Esophagus muscularis mucosa (tissue), 4 donors: ENCODE measurements around the gene HGS.

ENCODE experiments used
- EP300 ChIP-seq: sonication (generic); formaldehyde crosslinking; IDR thresholded peaks from one replicate; pipeline ENCODE4 v1.6.1; 2017; ENCODE audit warnings: antibody characterized with exemption
- POLR2A ChIP-seq: fragments of 450-650 bp; IDR thresholded peaks from one replicate; pipeline ENCODE4 v1.6.1; 2017; ENCODE audit warnings: antibody characterized with exemption, moderate library complexity, mild to moderate bottlenecking, low read depth
- POLR2AphosphoS5 ChIP-seq, 2 donors: sonication (generic); formaldehyde crosslinking; IDR thresholded peaks; one replicate each; pipeline ENCODE4 v1.6.1; 2017; ENCODE audit warnings: antibody characterized with exemption in 2 of 2
- TF ChIP-seq, protein P1 (sequence below), 3 experiments: fragments of 200-600 bp in 2 of 3; fragments of 450-650 bp in 1 of 3; sonication (generic) in 2 of 3; IDR thresholded peaks; one replicate each; pipeline ENCODE4 v1.5.1; 2017 to 2019; ENCODE audit warnings: antibody characterized with exemption in 3 of 3, mild to moderate bottlenecking in 2 of 3, moderate library complexity in 1 of 3

DNA sequence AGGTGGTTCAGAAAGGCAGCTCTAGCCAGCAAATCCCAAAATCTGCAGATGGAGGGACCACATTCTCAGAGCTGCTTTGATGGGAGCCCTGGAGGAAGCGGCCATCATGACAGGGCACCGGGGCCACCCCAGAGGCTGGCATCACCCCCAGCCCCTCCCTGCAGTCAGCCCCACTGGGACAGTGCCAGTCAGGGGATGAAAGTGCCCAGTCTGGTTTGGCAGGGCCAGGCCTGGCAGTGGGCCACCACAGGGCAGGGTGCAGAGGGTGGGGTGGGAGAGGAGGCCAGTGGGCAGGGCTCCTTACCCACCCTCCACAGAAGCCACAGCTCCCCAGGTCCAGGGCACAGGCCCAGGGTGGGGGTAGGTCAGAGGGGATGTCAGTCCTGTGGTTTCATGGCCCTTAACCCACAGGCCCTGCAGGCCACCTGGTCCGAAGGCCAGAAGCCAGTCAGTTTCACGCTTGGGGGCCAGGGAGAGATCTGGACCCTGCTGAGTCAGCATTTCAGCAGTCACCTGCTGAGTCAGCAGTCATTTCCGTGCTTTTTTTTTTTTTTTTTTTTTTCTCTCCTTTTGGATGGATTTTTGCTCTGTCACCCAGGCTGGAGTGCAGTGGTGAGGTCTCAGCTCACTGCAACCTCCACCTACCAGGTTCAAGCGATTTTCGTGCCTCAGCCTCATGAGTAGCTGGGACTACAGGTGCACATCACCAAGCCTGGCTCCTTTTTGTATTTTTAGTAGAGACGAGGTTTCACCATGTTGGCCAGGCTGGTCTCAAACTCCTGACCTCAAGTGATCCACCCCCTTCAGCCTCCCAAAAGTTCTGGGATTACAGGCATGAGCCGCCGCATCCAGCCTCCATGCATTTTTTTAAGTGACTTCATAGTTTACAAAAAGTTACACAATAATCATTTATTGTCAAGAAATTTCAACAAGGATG lies 38.6 kb downstream of the HGS start:
- TF ChIP-seq, protein P1, sequence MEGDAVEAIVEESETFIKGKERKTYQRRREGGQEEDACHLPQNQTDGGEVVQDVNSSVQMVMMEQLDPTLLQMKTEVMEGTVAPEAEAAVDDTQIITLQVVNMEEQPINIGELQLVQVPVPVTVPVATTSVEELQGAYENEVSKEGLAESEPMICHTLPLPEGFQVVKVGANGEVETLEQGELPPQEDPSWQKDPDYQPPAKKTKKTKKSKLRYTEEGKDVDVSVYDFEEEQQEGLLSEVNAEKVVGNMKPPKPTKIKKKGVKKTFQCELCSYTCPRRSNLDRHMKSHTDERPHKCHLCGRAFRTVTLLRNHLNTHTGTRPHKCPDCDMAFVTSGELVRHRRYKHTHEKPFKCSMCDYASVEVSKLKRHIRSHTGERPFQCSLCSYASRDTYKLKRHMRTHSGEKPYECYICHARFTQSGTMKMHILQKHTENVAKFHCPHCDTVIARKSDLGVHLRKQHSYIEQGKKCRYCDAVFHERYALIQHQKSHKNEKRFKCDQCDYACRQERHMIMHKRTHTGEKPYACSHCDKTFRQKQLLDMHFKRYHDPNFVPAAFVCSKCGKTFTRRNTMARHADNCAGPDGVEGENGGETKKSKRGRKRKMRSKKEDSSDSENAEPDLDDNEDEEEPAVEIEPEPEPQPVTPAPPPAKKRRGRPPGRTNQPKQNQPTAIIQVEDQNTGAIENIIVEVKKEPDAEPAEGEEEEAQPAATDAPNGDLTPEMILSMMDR (IDR thresholded peaks at IDR 0.05): no peak
- TF ChIP-seq POLR2A: no peak
- TF ChIP-seq POLR2AphosphoS5 (IDR thresholded peaks at IDR 0.05): no peak
- no peak for TF ChIP-seq EP300
